OCI-LY7 (cell line): ENCODE data around the gene ANKS1B. TPM values are rescaled to one million over a fixed set of nuclear protein-coding genes. Genes with fewer than 3 reads are reported as not detected.

ENCODE experiments used
- BruUV-seq: library from RNA; stranded (reverse); fragments of 400-500 nt; replicated peaks from 2 replicates; lab custom pipeline; 2021; lab: Mats Ljungman, UMichigan
- CTCF ChIA-PET: fragments of 300-600 bp; sonication (Branson Sonifier 250); formaldehyde crosslinking; loops from one replicate; lab custom pipeline; 2022; ENCODE audit warnings: antibody characterized with exemption; ENCODE audit not compliant: unreplicated experiment; lab: Charles Lee
- POLR2A ChIA-PET: fragments of 300-600 bp; sonication (Branson Sonifier 250); formaldehyde crosslinking; loops from one replicate; lab custom pipeline; 2022; ENCODE audit warnings: antibody characterized with exemption; lab: Charles Lee
- DNase-seq: peaks from one replicate; pipeline ENCODE4 v3.0.0-alpha.2; 2015; ENCODE audit warnings: low spot score
- H2AFZ ChIP-seq: fragments of 200-600 bp; sonication (generic), shearing (Covaris generic); 2 replicates; pipeline ENCODE4 v1.6.1; 2014; ENCODE audit warnings: mild to moderate bottlenecking, antibody characterized with exemption, low read length, moderate library complexity
- H3K27ac ChIP-seq: fragments of 200-600 bp; sonication (generic); 2 replicates; pipeline ENCODE4 v1.5.1; 2014; ENCODE audit warnings: mixed run types, low read depth, mild to moderate bottlenecking, moderate library complexity, low read length, inconsistent platforms; ENCODE audit not compliant: poor library complexity, severe bottlenecking
- H3K36me3 ChIP-seq: fragments of 200-600 bp; sonication (generic); 2 replicates; pipeline ENCODE4 v1.6.1; 2014; ENCODE audit warnings: mild to moderate bottlenecking, antibody characterized with exemption, low read length, moderate library complexity, mixed read lengths; ENCODE audit not compliant: insufficient read depth
- H3K4me1 ChIP-seq: fragments of 200-600 bp; sonication (generic); 2 replicates; pipeline ENCODE4 v1.5.1; 2014; ENCODE audit warnings: mild to moderate bottlenecking, low read length; ENCODE audit not compliant: insufficient read depth, poor library complexity, severe bottlenecking
- H3K4me2 ChIP-seq: fragments of 200-600 bp; sonication (generic); 2 replicates; pipeline ENCODE4 v1.6.1; 2014; ENCODE audit warnings: mild to moderate bottlenecking, low read length
- H3K4me3 ChIP-seq: fragments of 200-600 bp; sonication (generic); 2 replicates; pipeline ENCODE4 v1.5.1; 2014; ENCODE audit warnings: mild to moderate bottlenecking, low read depth, low read length; ENCODE audit not compliant: poor library complexity, severe bottlenecking
- H3K79me2 ChIP-seq: fragments of 200-600 bp; sonication (generic); 2 replicates; pipeline ENCODE4 v1.6.1; 2016; ENCODE audit warnings: low read depth, mild to moderate bottlenecking, low read length, moderate library complexity, mixed read lengths; ENCODE audit not compliant: insufficient read depth
- H3K9me2 ChIP-seq: fragments of 200-600 bp; sonication (generic); 2 replicates; pipeline ENCODE4 v1.6.1; 2016; ENCODE audit warnings: mild to moderate bottlenecking, low read length, mixed read lengths; ENCODE audit not compliant: insufficient read depth
- H3K9me3 ChIP-seq: fragments of 200-600 bp; sonication (generic); 2 replicates; pipeline ENCODE4 v1.6.1; 2014; ENCODE audit warnings: mild to moderate bottlenecking, mixed run types, low read length, mixed read lengths
- H4K20me1 ChIP-seq: fragments of 200-600 bp; sonication (generic); 2 replicates; pipeline ENCODE4 v1.6.1; 2014; ENCODE audit warnings: mild to moderate bottlenecking, antibody characterized with exemption, low read length, moderate library complexity, mixed read lengths; ENCODE audit not compliant: insufficient read depth
- CTCF ChIP-seq: fragments of 200-600 bp; sonication (generic); conservative IDR thresholded peaks from 2 replicates; pipeline ENCODE4 v1.5.1; 2014; ENCODE audit warnings: mild to moderate bottlenecking, antibody characterized with exemption, low read length, moderate library complexity, mixed read lengths
- EZH2phosphoT487 ChIP-seq: fragments of 200-600 bp; sonication (generic); IDR thresholded peaks from 2 replicates; pipeline ENCODE4 v1.6.1; 2018; ENCODE audit warnings: low read depth, borderline replicate concordance, mild to moderate bottlenecking, mixed run types, antibody characterized with exemption, low read length, moderate library complexity, mixed read lengths
- intact Hi-C: fragments of 100-400 bp; cut with micrococcal nuclease; formaldehyde crosslinking; loops from one replicate; pipeline ENCODE4 v1.10.0; 2022; ENCODE audit not compliant: unreplicated experiment
- total RNA-seq, 2 experiments: library from RNA; depleted of rRNA in 1 of 2; stranded (reverse); fragments of >200 nt in 1 of 2; shearing (Covaris generic) in 1 of 2; gene quantifications; 2 replicates each; pipeline ENCODE4 v1.2.3, GENCODE V29; 2014 to 2022

The ANKS1B gene
- total RNA-seq, 2 experiments from 2014 or later, result 2.9 to 6.0 TPM

- no TSS peak for BruUV-seq
- Histone ChIP-seq H3K9me3 (0 out of 2 replicates have a peak, but pooled peaks cover 4% of the 10 kb centered on the region), H3K79me2 (no peaks in the 10 kb centered on the region), H2AFZ (no peak overlapping the region), H3K27ac (no peak overlapping the region), H3K4me3 (no peak overlapping the region), H3K4me2 (no peak overlapping the region), H3K4me1 (peaks cover 21% of the 10 kb centered on the region), H3K36me3 (peaks cover 4% of the 10 kb centered on the region; the same call in 1 of the 2 replicates), H3K9me2 (no peaks in the 10 kb centered on the region), H4K20me1 (no peaks in the 10 kb centered on the region)
- ChIA-PET CTCF (no interaction called here), POLR2A (interaction anchor here (0.6 to 2.5 kb wide), 2 partner anchors 16 to 230 kb away, joined by 3 to 8 read pairs; no protein-coding TSS in a partner anchor)
- intact Hi-C loops, result no loop called here
- DNase-seq, result no peak
- no peak for TF ChIP-seq EZH2phosphoT487
- no peak for TF ChIP-seq CTCF
Observed at GRCh38 chr12:99277591-99278379, 707.0 kb downstream of the ANKS1B start.

GRCh38 chr12:99271071-99271470 is 713.7 kb downstream of the ANKS1B start:
- no peaks in the 10 kb centered on the region for H3K9me2 ChIP-seq
- ChIA-PET POLR2A (interaction anchor here (0.6 to 0.7 kb wide), 2 partner anchors 13 kb away, joined by 3 read pairs; no protein-coding TSS in a partner anchor), CTCF (no interaction called here)
- DNase-seq, result no peak
- no peaks in the 10 kb centered on the region for H3K4me1 ChIP-seq
- no peaks in the 10 kb centered on the region for H3K9me3 ChIP-seq
- intact Hi-C loops, result no loop called here
- no peaks in the 10 kb centered on the region for H3K79me2 ChIP-seq
- H2AFZ ChIP-seq, result no peak overlapping the region
- H3K36me3 ChIP-seq, result no peaks in the 10 kb centered on the region; the same call in 1 of the 2 replicates
- H3K27ac ChIP-seq, result no peak overlapping the region
- BruUV-seq, result no TSS peak
- no peak for TF ChIP-seq EZH2phosphoT487
- no peak for TF ChIP-seq CTCF
- no peaks in the 10 kb centered on the region for H4K20me1 ChIP-seq
- no peak overlapping the region for H3K4me2 ChIP-seq
- no peak overlapping the region for H3K4me3 ChIP-seq

- H2AFZ ChIP-seq, result no peak overlapping the region
- H3K36me3 ChIP-seq, result no peaks in the 10 kb centered on the region; the same call in 1 of the 2 replicates
- ChIA-PET POLR2A (interaction anchor here (1.1 kb wide), 1 partner anchor 11 kb away, joined by 4 read pairs; no protein-coding TSS in a partner anchor), CTCF (no interaction called here)
- H3K4me1 ChIP-seq, result no peaks in the 10 kb centered on the region
- H3K27ac ChIP-seq, result no peak overlapping the region
- H3K9me3 ChIP-seq, result peaks cover 12% of the 10 kb centered on the region; the same call in 1 of the 2 replicates
- DNase-seq, result no peak
- intact Hi-C loops, result no loop called here
- BruUV-seq, result no TSS peak
- H3K79me2 ChIP-seq, result no peaks in the 10 kb centered on the region
- no peaks in the 10 kb centered on the region for H4K20me1 ChIP-seq
- H3K9me2 ChIP-seq, result no peaks in the 10 kb centered on the region
- H3K4me3 ChIP-seq, result no peak overlapping the region
- no peak overlapping the region for H3K4me2 ChIP-seq
- TF ChIP-seq CTCF (no peak), EZH2phosphoT487 (no peak)
Observed at GRCh38 chr12:99267038-99267437, 717.7 kb downstream of the ANKS1B start.
